Vagina (tissue), 1 donor: ENCODE results near the gene BPTF. TPM values are rescaled to one million over a fixed set of nuclear protein-coding genes. Genes with fewer than 3 reads are reported as not detected.

Experiments
- small RNA-seq: library from RNA; depleted of rRNA; stranded (forward); fragments of <200 nt; gene quantifications from one replicate; pipeline ENCODE3, GENCODE V24; 2016
- total RNA-seq: library from RNA; depleted of rRNA; stranded (reverse); fragments of >200 nt; gene quantifications from one replicate; pipeline ENCODE4 v1.2.3, GENCODE V29; 2016

Gene BPTF
- total RNA-seq, 1 donor from 2014 or later = 146 TPM

Small RNA genes within 50 kb of the gene (small RNA-seq; reads per million reads assigned to genes)
- gene RN7SL622P = not detected

Other genes with a start within 250 kb of the BPTF start
- gene NOL11, start 107.6 kb upstream of the BPTF start, total RNA-seq = 35.4 TPM
- gene C17orf58, start 171.0 kb downstream of the BPTF start, total RNA-seq = 9.8 TPM
- gene KPNA2, start 210.2 kb downstream of the BPTF start, total RNA-seq = 29.7 TPM